MM.1S (cell line): ENCODE results near the gene SUPT20HL1.

ENCODE experiments used
- DNase-seq: peaks from one replicate; pipeline ENCODE4 v3.0.0-alpha.2; 2015
- H2AFZ ChIP-seq: fragments of 300-600 bp; sonication (generic); 2 replicates; pipeline ENCODE4 v1.6.0; 2016; ENCODE audit warnings: antibody characterized with exemption, low read length
- H3F3A ChIP-seq: fragments of 300-600 bp; sonication (generic); 2 replicates; pipeline ENCODE4 v1.6.1; 2016; ENCODE audit warnings: mild to moderate bottlenecking, antibody characterized with exemption, low read length, moderate library complexity, mixed read lengths; ENCODE audit not compliant: insufficient read depth
- H3K27ac ChIP-seq: fragments of 300-600 bp; sonication (generic); 2 replicates; pipeline ENCODE4 v1.5.1; 2016; ENCODE audit warnings: mild to moderate bottlenecking, low read length
- H3K27me3 ChIP-seq: fragments of 300-600 bp; sonication (generic); replicated peaks from 2 replicates; pipeline ENCODE4 v1.6.0; 2016; ENCODE audit warnings: low read length; ENCODE audit not compliant: insufficient read depth
- H3K36me3 ChIP-seq: fragments of 300-600 bp; sonication (generic); replicated peaks from 2 replicates; pipeline ENCODE4 v1.6.1; 2016; ENCODE audit warnings: mild to moderate bottlenecking, low read length, mixed read lengths; ENCODE audit not compliant: insufficient read depth
- H3K4me1 ChIP-seq: fragments of 300-600 bp; sonication (generic); 2 replicates; pipeline ENCODE4 v1.6.1; 2016; ENCODE audit warnings: low read length, mixed read lengths
- H3K4me2 ChIP-seq: fragments of 300-600 bp; sonication (generic); 2 replicates; pipeline ENCODE4 v1.6.0; 2016; ENCODE audit warnings: low read depth, low read length
- H3K4me3 ChIP-seq: fragments of 300-600 bp; sonication (generic); 2 replicates; pipeline ENCODE4 v1.5.1; 2016; ENCODE audit warnings: low read length, mixed read lengths
- H3K79me2 ChIP-seq: fragments of 300-600 bp; sonication (generic); 2 replicates; pipeline ENCODE4 v1.6.1; 2016; ENCODE audit warnings: mixed run types, low read length, mixed read lengths
- H3K9ac ChIP-seq: fragments of 300-600 bp; sonication (generic); 2 replicates; pipeline ENCODE4 v1.6.1; 2016; ENCODE audit warnings: low read length, mixed read lengths
- H3K9me2 ChIP-seq: fragments of 300-600 bp; sonication (generic); replicated peaks from 2 replicates; pipeline ENCODE4 v1.6.1; 2016; ENCODE audit warnings: mild to moderate bottlenecking, low read length, mixed read lengths; ENCODE audit not compliant: insufficient read depth
- H3K9me3 ChIP-seq: fragments of 300-600 bp; sonication (generic); replicated peaks from 2 replicates; pipeline ENCODE4 v1.6.1; 2016; ENCODE audit warnings: mild to moderate bottlenecking, low read length, mixed read lengths; ENCODE audit not compliant: insufficient read depth
- H4K20me1 ChIP-seq: fragments of 300-600 bp; sonication (generic); 2 replicates; pipeline ENCODE4 v1.6.1; 2016; ENCODE audit warnings: mild to moderate bottlenecking, low read length, moderate library complexity, mixed read lengths; ENCODE audit not compliant: insufficient read depth
- EZH2 ChIP-seq: fragments of 300-600 bp; sonication (generic); optimal IDR thresholded peaks from 2 replicates; pipeline ENCODE3; 2017; ENCODE audit warnings: low read depth, mild to moderate bottlenecking, antibody characterized with exemption, low read length, mixed read lengths
- EZH2phosphoT487 ChIP-seq: fragments of 300-600 bp; sonication (generic); IDR thresholded peaks from 2 replicates; pipeline ENCODE4 v1.6.1; 2018; ENCODE audit warnings: antibody characterized with exemption, low read length
- TF ChIP-seq, protein P1 (sequence below): fragments of 300-600 bp; sonication (generic); IDR thresholded peaks from 2 replicates; pipeline ENCODE4 v1.5.1; 2016; ENCODE audit warnings: antibody characterized with exemption, low read length, mixed read lengths

The SUPT20HL1 gene

DNA sequence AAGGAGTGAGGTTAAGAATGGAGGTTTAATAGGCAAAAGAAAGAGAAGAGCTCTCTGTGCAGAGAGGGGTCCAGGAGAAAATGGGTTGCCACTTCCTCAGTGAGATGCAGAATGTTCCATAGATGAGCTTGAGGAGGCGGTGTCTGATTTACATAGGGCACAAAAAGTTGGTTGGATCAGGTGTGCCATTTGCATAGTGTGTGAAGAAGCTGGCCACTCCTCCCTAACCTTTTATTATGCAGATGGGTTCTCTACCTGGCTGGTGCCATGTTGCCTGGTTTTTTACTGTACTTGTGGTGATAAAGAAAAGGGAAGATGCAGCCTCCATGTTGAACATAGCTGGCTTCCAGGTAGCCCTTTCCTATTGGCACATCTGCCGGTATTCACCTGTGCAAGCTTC is 27.3 kb downstream of the SUPT20HL1 start:
- no peaks in the 10 kb centered on the region for H3K27me3 ChIP-seq
- H3K9me2 ChIP-seq = no peaks in the 10 kb centered on the region
- no peak overlapping the region for H3K4me2 ChIP-seq
- H3K4me1 ChIP-seq = no peaks in the 10 kb centered on the region
- no peaks in the 10 kb centered on the region for H4K20me1 ChIP-seq
- no peaks in the 10 kb centered on the region for H3K9me3 ChIP-seq
- H3K4me3 ChIP-seq = no peak overlapping the region
- no peak for DNase-seq
- no peak overlapping the region for H3K27ac ChIP-seq
- H3K9ac ChIP-seq = no peak overlapping the region
- H3K36me3 ChIP-seq = no peaks in the 10 kb centered on the region
- H3F3A ChIP-seq = no peaks in the 10 kb centered on the region
- no peaks in the 10 kb centered on the region for H3K79me2 ChIP-seq
- H2AFZ ChIP-seq = no peak overlapping the region
- TF ChIP-seq EZH2 (no peak), EZH2phosphoT487 (no peak)
- TF ChIP-seq, protein P1, sequence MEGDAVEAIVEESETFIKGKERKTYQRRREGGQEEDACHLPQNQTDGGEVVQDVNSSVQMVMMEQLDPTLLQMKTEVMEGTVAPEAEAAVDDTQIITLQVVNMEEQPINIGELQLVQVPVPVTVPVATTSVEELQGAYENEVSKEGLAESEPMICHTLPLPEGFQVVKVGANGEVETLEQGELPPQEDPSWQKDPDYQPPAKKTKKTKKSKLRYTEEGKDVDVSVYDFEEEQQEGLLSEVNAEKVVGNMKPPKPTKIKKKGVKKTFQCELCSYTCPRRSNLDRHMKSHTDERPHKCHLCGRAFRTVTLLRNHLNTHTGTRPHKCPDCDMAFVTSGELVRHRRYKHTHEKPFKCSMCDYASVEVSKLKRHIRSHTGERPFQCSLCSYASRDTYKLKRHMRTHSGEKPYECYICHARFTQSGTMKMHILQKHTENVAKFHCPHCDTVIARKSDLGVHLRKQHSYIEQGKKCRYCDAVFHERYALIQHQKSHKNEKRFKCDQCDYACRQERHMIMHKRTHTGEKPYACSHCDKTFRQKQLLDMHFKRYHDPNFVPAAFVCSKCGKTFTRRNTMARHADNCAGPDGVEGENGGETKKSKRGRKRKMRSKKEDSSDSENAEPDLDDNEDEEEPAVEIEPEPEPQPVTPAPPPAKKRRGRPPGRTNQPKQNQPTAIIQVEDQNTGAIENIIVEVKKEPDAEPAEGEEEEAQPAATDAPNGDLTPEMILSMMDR = no peak

DNA sequence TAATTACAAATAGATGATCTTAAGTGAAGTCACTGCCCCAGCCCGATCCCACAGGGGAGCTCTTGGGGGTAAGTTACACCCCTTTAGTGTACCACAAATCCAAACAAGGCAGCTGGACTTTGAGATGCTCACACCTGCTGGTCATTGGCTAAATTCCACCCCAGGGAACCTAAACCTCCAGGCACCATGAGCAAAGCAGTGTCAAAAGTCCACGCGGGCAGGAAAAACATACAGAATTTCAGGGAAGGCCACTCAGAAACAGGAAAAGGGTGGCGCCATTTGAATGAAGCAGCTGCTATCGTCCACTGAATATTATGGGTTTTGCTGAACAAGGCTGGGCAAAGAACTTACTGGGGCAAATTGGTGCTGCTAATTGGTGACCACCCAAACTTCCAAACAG is 30.9 kb downstream of the SUPT20HL1 start:
- no peak for DNase-seq

DNA sequence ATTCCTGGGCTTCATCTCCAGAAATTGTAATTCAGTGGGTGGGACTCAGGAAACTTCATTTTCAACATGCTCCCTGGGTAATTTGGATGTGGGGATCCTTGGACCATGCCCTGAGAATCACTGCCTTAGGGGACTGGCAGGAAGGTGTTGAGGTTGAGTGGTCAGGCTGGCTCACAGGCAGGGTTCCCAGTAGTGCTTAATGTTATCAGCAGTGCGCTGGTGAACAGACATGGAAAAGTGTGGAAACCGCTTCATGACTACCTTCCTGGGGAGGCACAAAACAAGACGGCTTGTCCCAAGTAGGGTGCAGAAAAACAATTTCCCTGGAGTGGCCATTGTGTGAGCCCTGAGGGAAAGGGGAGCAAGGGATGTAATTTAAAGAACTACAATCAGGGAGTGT is 31.4 kb downstream of the SUPT20HL1 start:
- H3K9me2 ChIP-seq = no peaks in the 10 kb centered on the region
- no peaks in the 10 kb centered on the region for H3K79me2 ChIP-seq
- DNase-seq = no peak
- H3K36me3 ChIP-seq = no peaks in the 10 kb centered on the region
- no peak overlapping the region for H2AFZ ChIP-seq
- H3F3A ChIP-seq = no peaks in the 10 kb centered on the region
- H4K20me1 ChIP-seq = no peaks in the 10 kb centered on the region
- no peak overlapping the region for H3K4me2 ChIP-seq
- H3K27me3 ChIP-seq = no peaks in the 10 kb centered on the region
- H3K27ac ChIP-seq = no peak overlapping the region
- H3K4me1 ChIP-seq = no peaks in the 10 kb centered on the region
- no peaks in the 10 kb centered on the region for H3K9me3 ChIP-seq
- TF ChIP-seq, protein P1 = no peak
- TF ChIP-seq EZH2 = no peak
- no peak for TF ChIP-seq EZH2phosphoT487
- H3K9ac ChIP-seq = no peak overlapping the region
- no peak overlapping the region for H3K4me3 ChIP-seq

More for the DNA sequence above, 30.9 kb downstream of the SUPT20HL1 start:
- H4K20me1 ChIP-seq = no peaks in the 10 kb centered on the region
- no peaks in the 10 kb centered on the region for H3K4me1 ChIP-seq
- no peaks in the 10 kb centered on the region for H3K27me3 ChIP-seq
- H3K4me3 ChIP-seq = no peak overlapping the region
- no peak overlapping the region for H3K4me2 ChIP-seq
- no peak for TF ChIP-seq EZH2phosphoT487
- TF ChIP-seq, protein P1 = no peak
- TF ChIP-seq EZH2 = no peak
- no peaks in the 10 kb centered on the region for H3K36me3 ChIP-seq
- H3K9me3 ChIP-seq = no peaks in the 10 kb centered on the region
- no peak overlapping the region for H2AFZ ChIP-seq
- no peaks in the 10 kb centered on the region for H3F3A ChIP-seq
- H3K79me2 ChIP-seq = no peaks in the 10 kb centered on the region
- no peak overlapping the region for H3K27ac ChIP-seq
- H3K9ac ChIP-seq = no peak overlapping the region
- no peaks in the 10 kb centered on the region for H3K9me2 ChIP-seq
